Measurements from ENCODE around the gene C6orf163. TPM values are rescaled to one million over a fixed set of nuclear protein-coding genes. Genes with fewer than 3 reads are reported as not detected.

Gene C6orf163
- total and polyA plus RNA-seq, 2 experiments from 2014 or later = 2.8 to 4.3 TPM

GRCh38 chr6:87333591-87334181, 10.9 kb upstream of the C6orf163 start:
- Histone ChIP-seq H3K4me1 (ENCODE audit: low read depth) (peaks cover 21% of the 10 kb centered on the region), H3K4me3 (no peak overlapping the region), H3K36me3 (no peaks in the 10 kb centered on the region), H3K9me3 (ENCODE audit: low read depth) (no peaks in the 10 kb centered on the region), H3K27me3 (no peaks in the 10 kb centered on the region), H3K27ac (no peak overlapping the region)
- no peak for TF ChIP-seq CTCF (IDR thresholded peaks at IDR 0.05; ENCODE audit: low read depth, low read length)
- peak in 1 of 2 donors; percentile 60 for DNase-seq (ENCODE audit: low read depth in 1 of 2, low spot score in 1 of 2)

- Histone ChIP-seq H3K4me3 (no peak overlapping the region), H3K27me3 (no peaks in the 10 kb centered on the region), H3K36me3 (no peaks in the 10 kb centered on the region), H3K4me1 (ENCODE audit: low read depth) (peaks cover 22% of the 10 kb centered on the region), H3K27ac (peak overlapping the region; percentile 52), H3K9me3 (ENCODE audit: low read depth) (no peaks in the 10 kb centered on the region)
- DNase-seq (ENCODE audit: low read depth in 1 of 2, low spot score in 1 of 2) = peak in 1 of 2 donors; percentile 35
- TF ChIP-seq CTCF (IDR thresholded peaks at IDR 0.05; ENCODE audit: low read depth, low read length) = no peak
Measured at GRCh38 chr6:87334683-87335082, 9.9 kb upstream of the C6orf163 start.

GRCh38 chr6:87336367-87336766, 8.2 kb upstream of the C6orf163 start:
- no peak for TF ChIP-seq CTCF (IDR thresholded peaks at IDR 0.05; ENCODE audit: low read depth, low read length)
- Histone ChIP-seq H3K4me1 (ENCODE audit: low read depth) (peaks cover 28% of the 10 kb centered on the region), H3K4me3 (no peak overlapping the region), H3K36me3 (no peaks in the 10 kb centered on the region), H3K27me3 (no peaks in the 10 kb centered on the region), H3K9me3 (ENCODE audit: low read depth) (no peaks in the 10 kb centered on the region), H3K27ac (peak overlapping the region; percentile 0)
- DNase-seq (ENCODE audit: low read depth in 1 of 2, low spot score in 1 of 2) = peak in 1 of 2 donors; percentile 11

GRCh38 chr6:87340230-87340629, 4.4 kb upstream of the C6orf163 start:
- H3K4me1 ChIP-seq (ENCODE audit: low read depth) = peaks cover 34% of the 10 kb centered on the region
- no peaks in the 10 kb centered on the region for H3K9me3 ChIP-seq (ENCODE audit: low read depth)
- no peak overlapping the region for H3K4me3 ChIP-seq
- H3K27ac ChIP-seq = no peak overlapping the region
- no peaks in the 10 kb centered on the region for H3K36me3 ChIP-seq
- H3K27me3 ChIP-seq = no peaks in the 10 kb centered on the region
- DNase-seq (ENCODE audit: low read depth in 1 of 2, low spot score in 1 of 2) = no peak
- TF ChIP-seq CTCF (IDR thresholded peaks at IDR 0.05; ENCODE audit: low read depth, low read length) = no peak

GRCh38 chr6:87341158-87341557, 3.5 kb upstream of the C6orf163 start:
- no peaks in the 10 kb centered on the region for H3K9me3 ChIP-seq (ENCODE audit: low read depth)
- H3K36me3 ChIP-seq = no peaks in the 10 kb centered on the region
- no peak for TF ChIP-seq CTCF (IDR thresholded peaks at IDR 0.05; ENCODE audit: low read depth, low read length)
- H3K27ac ChIP-seq = no peak overlapping the region
- H3K27me3 ChIP-seq = no peaks in the 10 kb centered on the region
- peaks cover 30% of the 10 kb centered on the region for H3K4me1 ChIP-seq (ENCODE audit: low read depth)
- no peak overlapping the region for H3K4me3 ChIP-seq
- DNase-seq (ENCODE audit: low read depth in 1 of 2, low spot score in 1 of 2) = no peak

All from cardiac muscle cell (in vitro differentiated cells and primary cell).